GM12892 (cell line): ENCODE measurements around the gene PDZRN3.
"Not testable (repeated sequence)": the region's sequence is repeated elsewhere in the genome, so short reads cannot be mapped to it uniquely, and the experiment has no call there.

Experiments used
- DNase-seq: peaks from one replicate; pipeline ENCODE4 v3.0.0; 2011; ENCODE audit not compliant: insufficient read length
- FAIRE-seq: peaks from 2 replicates; lab custom pipeline; 2011; peaks lifted over from hg19 to GRCh38; lab: Jason Lieb, UNC
- POLR2A ChIP-seq: IDR thresholded peaks from 2 replicates; pipeline ENCODE4 v1.6.1; 2011; ENCODE audit warnings: low read depth, low read length, control low read depth
- POLR2AphosphoS5 ChIP-seq: IDR thresholded peaks from 2 replicates; pipeline ENCODE4 v1.6.1; 2011; ENCODE audit warnings: low read depth, low read length, control low read depth
- TAF1 ChIP-seq: IDR thresholded peaks from 2 replicates; pipeline ENCODE4 v1.6.1; 2011; ENCODE audit warnings: low read depth, mild to moderate bottlenecking, control low read depth, low read length, borderline replicate concordance

PDZRN3 gene

GRCh38 chr3:73474619-73475018 is 150.1 kb downstream of the PDZRN3 start:
- TF ChIP-seq POLR2AphosphoS5 (no peak), TAF1 (no peak), POLR2A (no peak)
- FAIRE-seq, result no peak
- no peak for DNase-seq

GRCh38 chr3:73473898-73474416 is 150.8 kb downstream of the PDZRN3 start:
- FAIRE-seq, result no peak
- no peak for DNase-seq

GRCh38 chr3:73473181-73473897 is 151.4 kb downstream of the PDZRN3 start:
- TF ChIP-seq TAF1, result no peak
- no peak for TF ChIP-seq POLR2A
- TF ChIP-seq POLR2AphosphoS5, result no peak
- FAIRE-seq, result no peak
- DNase-seq, result no peak

More at GRCh38 chr3:73473898-73474416, 150.8 kb downstream of the PDZRN3 start:
- no peak for TF ChIP-seq POLR2A
- no peak for TF ChIP-seq POLR2AphosphoS5
- no peak for TF ChIP-seq TAF1

DNA sequence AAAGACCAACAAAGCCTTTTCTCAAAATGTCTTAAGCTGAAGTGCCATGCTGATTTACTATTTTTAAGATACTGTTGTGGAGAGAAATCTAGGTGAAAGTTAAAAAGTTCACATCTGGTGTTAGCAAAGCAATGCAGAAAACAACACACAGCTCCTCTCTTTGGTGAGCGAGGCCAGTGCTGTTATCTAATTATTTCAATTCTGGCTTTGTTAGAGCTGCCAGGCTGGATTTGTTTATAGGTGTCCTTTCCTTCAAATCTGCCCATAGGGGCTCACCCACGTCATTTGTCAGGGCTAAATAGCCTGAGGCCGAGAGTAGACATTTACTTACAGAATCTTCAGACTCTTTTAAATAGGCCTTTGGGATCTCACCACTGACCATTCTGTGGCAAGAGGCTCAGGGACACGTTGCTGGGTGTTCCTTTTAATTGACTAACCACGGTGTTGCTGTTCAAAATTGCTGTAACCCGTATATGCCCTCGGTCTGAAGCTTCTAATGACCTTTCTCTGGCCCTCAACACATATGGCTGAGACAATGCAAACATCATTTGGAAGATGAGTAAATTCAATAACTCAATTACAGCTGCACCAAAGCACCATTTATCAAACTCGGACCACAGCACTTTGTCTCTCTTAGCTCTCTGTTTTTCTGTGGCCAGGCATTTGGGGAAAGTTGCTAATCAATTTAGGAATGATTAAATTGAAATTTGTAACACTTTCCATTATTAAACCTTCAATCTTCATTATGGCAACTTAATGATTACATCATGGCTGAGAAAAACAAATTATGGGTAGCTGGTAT is 152.6 kb downstream of the PDZRN3 start:
- FAIRE-seq, result no peak
- TF ChIP-seq TAF1 (no peak), POLR2AphosphoS5 (no peak), POLR2A (no peak)
- no peak for DNase-seq

GRCh38 chr3:73470860-73471259 is 153.9 kb downstream of the PDZRN3 start:
- TF ChIP-seq POLR2A (no peak), POLR2AphosphoS5 (no peak), TAF1 (no peak)
- DNase-seq, result no peak
- FAIRE-seq, result no peak

DNA sequence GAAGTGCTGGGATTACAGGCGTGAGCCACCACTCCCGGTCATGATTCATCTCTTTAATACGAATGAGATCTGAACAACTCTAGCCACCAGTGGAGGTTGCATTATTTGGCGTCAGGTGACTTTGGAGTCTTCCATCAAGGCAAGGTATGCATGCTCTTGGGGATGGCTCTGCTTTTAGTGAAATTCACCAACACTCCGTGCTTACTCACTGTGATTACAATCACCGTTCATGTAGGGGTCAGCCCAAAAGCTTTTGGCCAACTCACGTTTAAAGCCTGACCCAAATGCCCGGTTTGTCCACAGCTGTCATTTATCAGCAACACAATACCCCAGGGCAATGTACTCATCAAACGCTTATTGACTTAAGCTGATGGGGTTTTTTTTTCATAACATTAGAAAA is 155.4 kb downstream of the PDZRN3 start:
- FAIRE-seq (no peak), DNase-seq (no peak)
- TF ChIP-seq POLR2AphosphoS5 (no peak), TAF1 (no peak), POLR2A (no peak)

GRCh38 chr3:73467211-73467610 is 157.5 kb downstream of the PDZRN3 start:
- FAIRE-seq, result no peak
- no peak for TF ChIP-seq TAF1
- TF ChIP-seq POLR2AphosphoS5, result no peak
- TF ChIP-seq POLR2A, result no peak
- DNase-seq, result no peak

DNA sequence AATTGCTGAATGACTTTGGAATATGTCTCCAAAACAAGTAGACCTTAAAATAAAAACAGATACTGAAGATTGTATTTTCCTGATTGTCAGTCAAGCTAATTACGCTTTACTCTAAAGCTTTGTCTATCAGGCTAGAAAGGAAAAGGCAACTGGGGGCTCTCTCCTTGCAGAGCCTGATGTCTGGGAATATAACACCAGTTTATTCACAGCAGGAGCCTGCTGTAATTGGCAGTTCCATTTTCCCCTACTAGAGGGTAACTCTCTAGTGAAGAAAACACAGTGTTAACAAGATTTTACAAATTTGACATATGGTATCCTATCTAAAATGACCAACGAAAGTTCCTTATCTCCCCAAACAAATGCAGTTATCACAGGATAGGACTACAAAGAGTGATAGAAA is 158.8 kb downstream of the PDZRN3 start:
- TF ChIP-seq POLR2A (no peak), TAF1 (no peak), POLR2AphosphoS5 (no peak)
- DNase-seq (no peak), FAIRE-seq (no peak)

DNA sequence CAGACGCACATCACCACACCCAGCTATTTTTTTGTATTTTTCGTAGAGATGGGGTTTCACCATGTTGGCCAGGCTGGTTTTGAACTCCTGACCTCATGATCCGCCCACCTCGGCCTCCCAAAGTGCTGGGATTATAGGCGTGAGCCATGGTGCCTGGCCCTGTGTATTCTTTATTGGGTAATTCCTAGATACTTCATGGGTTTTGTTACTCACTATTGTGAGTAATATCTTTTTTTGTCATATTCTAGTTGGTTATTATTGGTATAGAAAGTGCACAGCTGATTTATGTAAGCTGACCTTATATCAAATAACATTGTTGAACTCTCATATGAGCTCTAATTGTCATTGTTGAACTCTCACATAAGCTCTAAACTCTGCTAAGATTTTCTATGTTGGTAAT is 160.6 kb downstream of the PDZRN3 start:
- not testable (repeated sequence) for DNase-seq, FAIRE-seq

GRCh38 chr3:73461547-73461946 is 163.2 kb downstream of the PDZRN3 start:
- DNase-seq, result no peak
- no peak for FAIRE-seq
- TF ChIP-seq TAF1 (no peak), POLR2A (no peak), POLR2AphosphoS5 (no peak)

- TF ChIP-seq TAF1 (no peak), POLR2AphosphoS5 (no peak), POLR2A (no peak)
- no peak for FAIRE-seq
Observed at GRCh38 chr3:73459711-73460110, 165.0 kb downstream of the PDZRN3 start.

DNA sequence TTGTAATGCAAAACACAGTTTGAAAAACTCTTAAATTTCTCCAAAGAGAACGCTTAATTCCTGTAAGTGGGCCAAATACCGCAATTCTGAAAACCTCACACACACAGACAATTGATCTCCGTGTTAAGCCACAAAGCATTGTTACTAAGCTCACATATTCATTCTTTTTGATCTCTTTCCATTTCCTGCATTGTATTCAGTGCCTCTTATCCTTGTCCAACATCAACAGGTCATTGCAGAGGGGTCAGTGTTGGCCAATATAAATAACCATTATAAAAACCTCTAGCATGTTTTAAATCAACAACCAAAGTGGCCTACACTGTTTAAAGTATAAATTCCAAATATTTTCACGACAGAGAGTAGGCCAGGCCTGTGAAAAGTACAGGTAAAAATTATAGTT is 171.1 kb downstream of the PDZRN3 start:
- TF ChIP-seq TAF1 (no peak), POLR2AphosphoS5 (no peak), POLR2A (no peak)
- DNase-seq (no peak), FAIRE-seq (no peak)

More at GRCh38 chr3:73459711-73460110, 165.0 kb downstream of the PDZRN3 start:
- DNase-seq, result no peak

DNA sequence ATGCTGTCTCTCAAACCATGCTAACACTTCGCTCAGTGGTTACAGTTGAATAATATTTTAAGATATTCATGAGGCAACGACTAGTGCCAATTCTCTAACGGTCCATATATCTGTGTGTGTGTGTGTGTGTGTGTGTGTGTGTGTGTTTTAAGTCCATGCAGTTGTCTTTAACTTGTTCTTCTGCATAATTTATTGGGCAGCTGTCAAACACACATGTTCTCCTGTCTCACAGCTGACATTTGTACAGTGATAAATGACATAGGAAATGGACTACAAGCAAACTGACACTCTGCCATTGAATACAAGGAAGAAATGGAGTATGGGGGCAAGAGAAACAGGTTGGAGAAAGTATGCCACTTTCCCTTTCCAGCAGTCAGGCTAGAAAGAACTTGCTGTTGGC is 172.0 kb downstream of the PDZRN3 start:
- no peak for FAIRE-seq
- TF ChIP-seq POLR2A, result no peak
- TF ChIP-seq POLR2AphosphoS5, result no peak
- no peak for TF ChIP-seq TAF1
- no peak for DNase-seq
